Hepatocyte (in vitro differentiated cells): Measurements from ENCODE around the gene MAGI2. TPM values are rescaled to one million over a fixed set of nuclear protein-coding genes. Genes with fewer than 3 reads are reported as not detected.
A peak's percentile ranks its signal among the peaks of the same experiment; 100 is the strongest.

Experiments used
- DNase-seq: peaks from one replicate; pipeline ENCODE4 v3.0.0-alpha.2; 2016; ENCODE audit warnings: low spot score
- H2AFZ ChIP-seq: fragments of 200-600 bp; sonication (generic); 2 replicates; pipeline ENCODE4 v1.6.0; 2016; ENCODE audit warnings: antibody characterized with exemption, mild to moderate bottlenecking
- H3K27ac ChIP-seq: fragments of 200-600 bp; sonication (generic); 2 replicates; pipeline ENCODE4 v1.5.1; 2016; ENCODE audit warnings: mild to moderate bottlenecking
- H3K27me3 ChIP-seq: fragments of 200-600 bp; sonication (generic); 2 replicates; pipeline ENCODE4 v1.6.1; 2016
- H3K36me3 ChIP-seq: fragments of 200-600 bp; sonication (generic); replicated peaks from 2 replicates; pipeline ENCODE4 v1.5.1; 2016; ENCODE audit warnings: low read depth; ENCODE audit not compliant: insufficient read depth
- H3K4me1 ChIP-seq: fragments of 200-600 bp; sonication (generic); 2 replicates; pipeline ENCODE4 v1.5.1; 2016; ENCODE audit warnings: mild to moderate bottlenecking, moderate library complexity; ENCODE audit not compliant: insufficient read depth
- H3K4me2 ChIP-seq: fragments of 200-600 bp; sonication (generic); 2 replicates; pipeline ENCODE4 v1.6.0; 2016
- H3K4me3 ChIP-seq: fragments of 200-600 bp; sonication (generic); 2 replicates; pipeline ENCODE4 v1.5.1; 2016; ENCODE audit warnings: mild to moderate bottlenecking
- H3K79me2 ChIP-seq: fragments of 200-600 bp; sonication (generic); 2 replicates; pipeline ENCODE4 v1.6.0; 2017; ENCODE audit warnings: mild to moderate bottlenecking
- H3K9me2 ChIP-seq: fragments of 200-600 bp; sonication (generic); replicated peaks from 2 replicates; pipeline ENCODE4 v1.6.0; 2017; ENCODE audit warnings: mild to moderate bottlenecking; ENCODE audit not compliant: insufficient read depth
- H3K9me3 ChIP-seq: fragments of 200-600 bp; sonication (generic); 2 replicates; pipeline ENCODE4 v1.5.1; 2016; ENCODE audit warnings: low read depth, mild to moderate bottlenecking
- H4K20me1 ChIP-seq: fragments of 200-600 bp; sonication (generic); 2 replicates; pipeline ENCODE4 v1.6.0; 2016; ENCODE audit warnings: mild to moderate bottlenecking; ENCODE audit not compliant: insufficient read depth, poor library complexity, severe bottlenecking
- EZH2 ChIP-seq: fragments of 200-600 bp; sonication (generic); IDR thresholded peaks from 2 replicates; pipeline ENCODE4 v1.6.1; 2016; ENCODE audit warnings: antibody characterized with exemption, mild to moderate bottlenecking, borderline replicate concordance
- EZH2phosphoT487 ChIP-seq: fragments of 200-600 bp; sonication (generic); IDR thresholded peaks from one replicate; pipeline ENCODE4 v1.6.1; 2018; ENCODE audit warnings: antibody characterized with exemption, mild to moderate bottlenecking, low read depth, moderate library complexity; ENCODE audit not compliant: unreplicated experiment, severe bottlenecking
- WGBS: methylation state at CpG from one replicate; pipeline ENCODE4 v1.1.6; 2016; ENCODE audit warnings: low lambda C conversion rate; ENCODE audit errors: missing lambda C conversion rate; 5-methylcytosine and 5-hydroxymethylcytosine counted together
- polyA plus RNA-seq: library from polyadenylated mRNA; unstranded; fragments of >200 nt; fragmentation: Nextera tagmentation; extraction: Ambion mirVana; gene quantifications from 2 replicates; pipeline ENCODE4 v1.2.1, GENCODE V29; 2016
- total RNA-seq: library from RNA; depleted of rRNA; stranded (reverse); fragments of >200 nt; gene quantifications from 2 replicates; pipeline ENCODE4 v1.2.3, GENCODE V29; 2014
- TF ChIP-seq, protein P1 (sequence below): fragments of 200-600 bp; sonication (generic); IDR thresholded peaks from 2 replicates; pipeline ENCODE4 v1.5.1; 2016; ENCODE audit warnings: antibody characterized with exemption, mild to moderate bottlenecking; ENCODE audit not compliant: poor library complexity

MAGI2 gene
- total and polyA plus RNA-seq, 2 experiments from 2014 or later: 3.1 to 6.7 TPM

DNA sequence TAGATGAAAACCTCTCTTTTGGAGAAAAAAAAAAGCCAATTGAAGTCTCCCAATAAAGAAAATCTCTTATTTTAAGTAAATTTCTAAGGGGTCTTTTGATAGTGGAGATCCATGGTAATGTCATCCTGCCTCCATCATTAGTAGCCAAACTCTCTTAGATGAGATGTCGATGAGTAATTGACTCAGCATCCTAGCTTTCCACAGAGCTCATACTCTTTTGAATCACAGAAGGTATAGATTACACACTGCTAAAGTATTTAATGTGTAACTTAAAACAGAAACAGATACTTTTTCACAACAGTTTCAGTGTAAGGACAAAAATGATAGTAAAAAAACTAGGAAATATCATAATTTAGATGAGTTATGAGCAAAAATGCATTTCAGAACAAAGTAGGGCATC lies 19.4 kb downstream of the MAGI2 start:
- WGBS: 90% methylated on average over 1 of the region's 1 CpG
- Histone ChIP-seq H4K20me1 (no peaks in the 10 kb centered on the region), H2AFZ (no peak overlapping the region), H3K4me3 (no peak overlapping the region), H3K4me1 (no peaks in the 10 kb centered on the region), H3K9me3 (no peaks in the 10 kb centered on the region), H3K36me3 (no peaks in the 10 kb centered on the region), H3K79me2 (no peaks in the 10 kb centered on the region), H3K4me2 (no peak overlapping the region), H3K27me3 (no peaks in the 10 kb centered on the region), H3K27ac (peak overlapping the region; percentile 10), H3K9me2 (no peaks in the 10 kb centered on the region)
- DNase-seq: no peak
- TF ChIP-seq, protein P1, sequence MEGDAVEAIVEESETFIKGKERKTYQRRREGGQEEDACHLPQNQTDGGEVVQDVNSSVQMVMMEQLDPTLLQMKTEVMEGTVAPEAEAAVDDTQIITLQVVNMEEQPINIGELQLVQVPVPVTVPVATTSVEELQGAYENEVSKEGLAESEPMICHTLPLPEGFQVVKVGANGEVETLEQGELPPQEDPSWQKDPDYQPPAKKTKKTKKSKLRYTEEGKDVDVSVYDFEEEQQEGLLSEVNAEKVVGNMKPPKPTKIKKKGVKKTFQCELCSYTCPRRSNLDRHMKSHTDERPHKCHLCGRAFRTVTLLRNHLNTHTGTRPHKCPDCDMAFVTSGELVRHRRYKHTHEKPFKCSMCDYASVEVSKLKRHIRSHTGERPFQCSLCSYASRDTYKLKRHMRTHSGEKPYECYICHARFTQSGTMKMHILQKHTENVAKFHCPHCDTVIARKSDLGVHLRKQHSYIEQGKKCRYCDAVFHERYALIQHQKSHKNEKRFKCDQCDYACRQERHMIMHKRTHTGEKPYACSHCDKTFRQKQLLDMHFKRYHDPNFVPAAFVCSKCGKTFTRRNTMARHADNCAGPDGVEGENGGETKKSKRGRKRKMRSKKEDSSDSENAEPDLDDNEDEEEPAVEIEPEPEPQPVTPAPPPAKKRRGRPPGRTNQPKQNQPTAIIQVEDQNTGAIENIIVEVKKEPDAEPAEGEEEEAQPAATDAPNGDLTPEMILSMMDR: no peak
- TF ChIP-seq EZH2phosphoT487 (no peak), EZH2 (no peak)

DNA sequence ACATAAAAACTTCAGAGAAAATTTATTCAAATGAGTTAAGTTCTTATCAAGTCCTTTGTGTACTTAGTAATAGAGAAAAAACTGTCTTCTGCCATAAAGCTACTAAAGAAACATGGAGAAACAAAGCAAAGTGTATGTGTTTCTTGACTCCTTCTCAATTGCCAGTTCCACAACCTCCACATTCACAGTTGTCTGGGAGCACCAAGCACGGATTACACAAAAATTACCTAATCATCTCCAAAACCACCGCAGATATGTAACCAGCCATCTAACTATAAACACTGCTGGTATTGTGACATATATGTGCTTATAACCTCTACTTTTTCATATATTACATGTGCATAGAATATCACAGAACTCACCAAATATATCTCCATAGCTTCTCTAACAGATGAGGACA lies 23.1 kb downstream of the MAGI2 start:
- Histone ChIP-seq H3K4me2 (no peak overlapping the region), H3K27ac (no peak overlapping the region), H3K9me2 (no peaks in the 10 kb centered on the region), H3K27me3 (no peaks in the 10 kb centered on the region), H3K79me2 (no peaks in the 10 kb centered on the region), H3K9me3 (no peaks in the 10 kb centered on the region), H3K4me3 (no peak overlapping the region), H3K36me3 (no peaks in the 10 kb centered on the region), H2AFZ (no peak overlapping the region), H4K20me1 (no peaks in the 10 kb centered on the region), H3K4me1 (no peaks in the 10 kb centered on the region)
- TF ChIP-seq EZH2phosphoT487 (no peak), EZH2 (no peak)
- TF ChIP-seq, protein P1: no peak
- 92% methylated on average over 2 of the region's 2 CpGs for WGBS
- no peak for DNase-seq

DNA sequence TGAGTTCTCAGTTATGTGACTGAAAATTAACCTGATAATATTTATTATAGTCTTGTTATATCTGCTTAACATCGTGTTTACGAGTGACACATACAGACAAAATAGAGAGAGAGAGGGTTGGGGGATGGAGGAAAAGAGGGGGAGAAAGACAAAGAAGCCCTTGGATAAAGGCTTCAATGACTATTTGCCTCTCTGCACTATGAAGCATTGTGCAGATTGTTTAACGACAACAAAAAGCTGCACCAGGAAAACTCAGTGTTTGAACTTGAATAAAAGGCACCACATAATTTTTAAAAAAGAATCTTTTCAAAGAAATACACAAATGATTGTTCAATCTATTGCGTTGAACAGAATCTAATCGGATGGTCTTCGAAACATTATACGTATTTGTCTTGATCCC lies 27.8 kb downstream of the MAGI2 start:
- Histone ChIP-seq H2AFZ (no peak overlapping the region), H3K27ac (no peak overlapping the region), H3K9me2 (no peaks in the 10 kb centered on the region), H3K4me1 (no peaks in the 10 kb centered on the region), H3K79me2 (no peaks in the 10 kb centered on the region), H3K4me3 (no peak overlapping the region), H3K36me3 (no peaks in the 10 kb centered on the region), H3K9me3 (no peaks in the 10 kb centered on the region), H3K27me3 (no peaks in the 10 kb centered on the region), H4K20me1 (no peaks in the 10 kb centered on the region), H3K4me2 (no peak overlapping the region)
- DNase-seq: no peak
- TF ChIP-seq EZH2phosphoT487 (no peak), EZH2 (no peak)
- TF ChIP-seq, protein P1: no peak
- 88% methylated on average over 7 of the region's 7 CpGs for WGBS

DNA sequence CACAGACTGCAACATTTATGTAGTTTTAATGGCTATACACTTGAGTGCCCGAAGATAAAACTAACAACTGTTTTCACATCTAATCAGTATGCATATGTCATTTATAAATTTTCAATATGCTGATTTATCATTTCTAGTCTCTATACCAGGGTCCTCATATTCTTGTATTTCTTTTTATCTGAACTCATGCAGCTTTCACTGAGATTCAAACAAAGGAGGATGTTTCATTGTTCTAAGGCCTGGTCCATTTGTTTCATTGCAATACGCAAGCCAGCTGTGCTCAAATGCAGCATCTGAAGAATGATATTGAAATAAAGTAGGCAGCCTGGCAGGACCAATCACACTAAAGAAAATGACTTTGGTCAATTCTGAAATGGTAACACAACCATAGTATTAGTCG lies 31.7 kb downstream of the MAGI2 start:
- no peak for DNase-seq
- TF ChIP-seq EZH2: no peak
- TF ChIP-seq EZH2phosphoT487: no peak
- TF ChIP-seq, protein P1: no peak
- Histone ChIP-seq H3K4me3 (no peak overlapping the region), H3K9me2 (no peaks in the 10 kb centered on the region), H2AFZ (no peak overlapping the region), H3K36me3 (no peaks in the 10 kb centered on the region), H3K27me3 (no peaks in the 10 kb centered on the region), H3K4me1 (no peaks in the 10 kb centered on the region), H4K20me1 (no peaks in the 10 kb centered on the region), H3K27ac (no peak overlapping the region), H3K9me3 (no peaks in the 10 kb centered on the region), H3K4me2 (no peak overlapping the region), H3K79me2 (no peaks in the 10 kb centered on the region)
- 92% methylated on average over 3 of the region's 3 CpGs for WGBS
